T-helper 2 cell (primary cell): Measurements from ENCODE around the gene EFNA3.

Source experiments
- DNase-seq, 5 experiments: peaks; one replicate each; pipeline versions ENCODE4 v3.0.0 to v3.0.0-alpha.2; 2012 to 2022

The EFNA3 gene

GRCh38 chr1:155134880-155135414 lies 56.3 kb downstream of the EFNA3 start:
- peak in 2 of 5 experiments; percentile 16 to 70 for DNase-seq

GRCh38 chr1:155135415-155136028 lies 56.9 kb downstream of the EFNA3 start, which contains the start of gene SLC50A1:
SLC50A1 (plus strand) TSS chr1:155135852; CDS start chr1:155135912, 60 bp downstream.
- DNase-seq, result peak; percentile 86 to 94 (median 89)

GRCh38 chr1:155136748-155137147 lies 58.1 kb downstream of the EFNA3 start:
- DNase-seq, result peak in 1 of 5 experiments; percentile 54
